GM10248 (cell line): ENCODE results near the gene GALNT13.

ENCODE experiments used
- CTCF ChIA-PET: fragments of 300-600 bp; sonication (Branson Sonifier 250); formaldehyde crosslinking; extraction: SDS; loops from one replicate; lab custom pipeline; 2021; ENCODE audit warnings: antibody characterized with exemption; lab: Yijun Ruan, JAX
- POLR2A ChIA-PET: fragments of 350-650 bp; sonication (Branson Sonifier 250); formaldehyde crosslinking; extraction: SDS; loops from one replicate; lab custom pipeline; 2020; ENCODE audit warnings: antibody characterized with exemption; lab: Yijun Ruan, JAX
- DNase-seq: peaks from one replicate; pipeline ENCODE4 v3.0.0; 2012; ENCODE audit errors: extremely low spot score
- TF ChIP-seq, protein P1 (sequence below): IDR thresholded peaks from 2 replicates; pipeline ENCODE4 v1.5.1; 2012; ENCODE audit warnings: mild to moderate bottlenecking, low read depth; ENCODE audit errors: extremely low read depth, missing control alignments, control extremely low read depth

GALNT13 gene

GRCh38 chr2:154324601-154325000 lies 452.9 kb downstream of the GALNT13 start:
- TF ChIP-seq, protein P1, sequence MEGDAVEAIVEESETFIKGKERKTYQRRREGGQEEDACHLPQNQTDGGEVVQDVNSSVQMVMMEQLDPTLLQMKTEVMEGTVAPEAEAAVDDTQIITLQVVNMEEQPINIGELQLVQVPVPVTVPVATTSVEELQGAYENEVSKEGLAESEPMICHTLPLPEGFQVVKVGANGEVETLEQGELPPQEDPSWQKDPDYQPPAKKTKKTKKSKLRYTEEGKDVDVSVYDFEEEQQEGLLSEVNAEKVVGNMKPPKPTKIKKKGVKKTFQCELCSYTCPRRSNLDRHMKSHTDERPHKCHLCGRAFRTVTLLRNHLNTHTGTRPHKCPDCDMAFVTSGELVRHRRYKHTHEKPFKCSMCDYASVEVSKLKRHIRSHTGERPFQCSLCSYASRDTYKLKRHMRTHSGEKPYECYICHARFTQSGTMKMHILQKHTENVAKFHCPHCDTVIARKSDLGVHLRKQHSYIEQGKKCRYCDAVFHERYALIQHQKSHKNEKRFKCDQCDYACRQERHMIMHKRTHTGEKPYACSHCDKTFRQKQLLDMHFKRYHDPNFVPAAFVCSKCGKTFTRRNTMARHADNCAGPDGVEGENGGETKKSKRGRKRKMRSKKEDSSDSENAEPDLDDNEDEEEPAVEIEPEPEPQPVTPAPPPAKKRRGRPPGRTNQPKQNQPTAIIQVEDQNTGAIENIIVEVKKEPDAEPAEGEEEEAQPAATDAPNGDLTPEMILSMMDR = no peak
- ChIA-PET POLR2A (no interaction called here), CTCF (interaction anchor here (1.0 to 1.5 kb wide), 3 partner anchors 10 to 18 kb away, joined by 3 read pairs; no protein-coding TSS in a partner anchor)
- DNase-seq = no peak

DNA sequence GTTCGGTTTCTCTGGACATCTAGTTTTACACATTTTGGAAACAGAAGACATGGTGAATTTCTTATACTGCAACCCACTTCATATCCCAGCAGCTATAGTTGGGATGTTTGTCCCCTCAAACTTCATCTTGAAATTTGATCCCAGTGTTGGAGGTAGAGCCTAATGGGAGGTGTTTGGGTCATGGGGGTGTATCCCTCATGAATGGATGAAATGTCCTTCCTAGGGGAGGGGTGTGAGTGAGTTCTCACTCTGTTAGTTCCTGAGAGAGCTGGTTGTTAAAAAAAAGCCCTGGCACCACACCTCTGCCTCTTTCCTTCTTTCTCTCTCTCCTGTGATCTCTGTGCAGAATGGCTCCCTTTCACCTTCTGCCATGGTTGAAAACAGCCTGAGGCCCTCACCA lies 457.8 kb downstream of the GALNT13 start:
- TF ChIP-seq, protein P1 = no peak
- DNase-seq = no peak
- POLR2A ChIA-PET = no interaction called here
- CTCF ChIA-PET = no interaction called here

DNA sequence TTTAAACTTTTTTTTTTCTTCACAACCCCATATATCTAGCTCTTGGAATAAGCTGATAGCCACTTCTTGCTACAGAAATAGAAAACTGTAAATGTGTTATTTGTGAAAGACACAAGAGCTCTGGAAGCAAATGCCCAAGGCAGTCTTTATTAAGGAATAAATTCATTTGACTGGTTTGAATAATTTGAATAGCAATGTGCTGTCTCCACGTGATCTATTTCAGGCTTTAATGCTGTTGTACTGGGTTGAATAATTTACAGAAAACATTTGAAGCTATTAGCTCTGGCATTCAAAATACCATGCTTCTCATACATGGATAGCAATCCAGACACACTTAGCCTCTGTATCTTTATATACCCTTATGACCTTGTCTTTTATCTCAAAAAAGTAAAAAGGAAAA lies 460.1 kb downstream of the GALNT13 start:
- POLR2A ChIA-PET = no interaction called here
- CTCF ChIA-PET = interaction anchor here (0.8 to 1.2 kb wide), 4 partner anchors 9 to 37 kb away, joined by 3 read pairs; no protein-coding TSS in a partner anchor

DNA sequence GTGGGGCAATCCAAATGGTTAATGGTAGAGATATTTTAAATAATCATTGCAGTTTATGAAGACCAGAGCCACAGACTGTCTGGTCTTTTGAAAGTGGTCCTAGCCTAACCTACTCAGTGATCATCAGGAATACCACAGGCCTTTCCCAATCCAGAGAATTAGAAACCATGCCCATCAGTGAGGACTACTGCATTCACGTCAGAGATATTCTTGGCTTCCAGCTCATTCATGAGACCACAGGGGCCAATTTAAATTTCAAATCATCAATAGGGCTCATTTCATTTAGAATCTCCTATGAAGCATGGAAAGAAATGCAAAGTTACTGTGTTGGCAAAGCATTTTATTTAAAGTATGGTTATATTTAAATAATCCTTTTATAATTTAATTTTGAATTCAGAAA lies 464.5 kb downstream of the GALNT13 start:
- DNase-seq = no peak
- ChIA-PET CTCF (no interaction called here), POLR2A (no interaction called here)
- TF ChIP-seq, protein P1 = no peak

More for the DNA sequence above, 460.1 kb downstream of the GALNT13 start:
- TF ChIP-seq, protein P1 = no peak
- no peak for DNase-seq

DNA sequence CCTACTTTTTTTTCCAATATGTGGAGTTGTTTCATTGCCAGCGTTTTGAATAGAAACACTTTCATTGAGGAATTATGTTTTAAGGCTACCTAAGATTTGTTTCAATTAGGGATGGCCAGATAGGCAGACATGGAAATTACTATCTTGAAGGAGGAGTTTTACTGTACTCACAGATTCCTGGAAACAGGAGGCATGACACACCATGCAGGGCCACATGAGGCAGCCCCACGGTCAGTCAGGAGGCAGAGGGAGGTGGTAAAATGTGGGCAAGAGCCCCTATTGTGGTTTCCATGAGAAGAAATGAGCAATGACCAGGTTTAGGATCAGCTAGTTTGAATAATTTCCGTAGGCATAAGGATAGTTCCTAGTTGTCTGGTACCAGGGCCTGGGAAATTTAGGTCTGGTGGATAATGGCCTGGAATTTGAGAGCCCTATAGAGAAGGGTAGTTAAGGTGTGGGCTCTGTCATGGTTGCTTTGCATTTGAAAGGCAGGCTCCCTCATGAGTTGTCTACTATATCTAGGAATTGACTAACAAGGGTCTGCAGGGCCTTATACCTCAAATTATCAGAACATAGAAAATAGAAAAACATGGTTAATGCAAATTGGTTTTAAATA lies 466.7 kb downstream of the GALNT13 start:
- POLR2A ChIA-PET = no interaction called here
- CTCF ChIA-PET = no interaction called here
- no peak for DNase-seq
- TF ChIP-seq, protein P1 = no peak

- TF ChIP-seq, protein P1 = no peak
- ChIA-PET CTCF (interaction anchor here (1.3 kb wide), 1 partner anchor 32 kb away, joined by 4 read pairs; no protein-coding TSS in a partner anchor), POLR2A (no interaction called here)
- no peak for DNase-seq
Measured at GRCh38 chr2:154343282-154343681, 471.6 kb downstream of the GALNT13 start.

- ChIA-PET POLR2A (no interaction called here), CTCF (no interaction called here)
- DNase-seq = no peak
- TF ChIP-seq, protein P1 = no peak
Measured at GRCh38 chr2:154350911-154351310, 479.2 kb downstream of the GALNT13 start.
